Measurements from ENCODE around the gene OSGIN1.

OSGIN1 gene

DNA sequence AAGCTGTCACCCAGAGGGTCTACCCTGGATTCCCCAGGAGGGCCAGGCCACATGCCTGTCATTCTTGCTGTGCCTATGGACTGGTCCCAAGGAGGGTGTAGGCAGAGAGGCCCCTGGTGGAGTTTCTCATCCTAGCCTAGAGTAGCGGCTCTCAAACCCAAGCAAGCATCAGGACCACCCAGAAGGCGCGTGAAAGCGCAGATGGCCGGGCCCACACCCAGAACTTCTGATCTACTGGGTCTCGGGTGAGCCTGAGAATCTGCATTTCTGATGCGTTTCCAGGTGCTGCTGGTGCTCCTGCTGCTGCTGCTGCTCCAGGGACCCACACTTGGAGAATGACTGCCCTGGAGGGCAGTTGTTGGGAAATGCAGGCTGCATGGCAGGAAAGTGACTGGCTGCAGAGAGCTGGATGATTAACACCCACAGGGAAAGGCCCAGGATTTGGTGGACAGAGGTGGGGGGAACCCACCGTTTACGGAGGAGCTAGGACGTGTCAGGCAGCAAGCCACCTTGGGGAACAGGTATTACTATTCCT, 9.5 kb upstream of the OSGIN1 start:
- TF ChIP-seq, protein P1, sequence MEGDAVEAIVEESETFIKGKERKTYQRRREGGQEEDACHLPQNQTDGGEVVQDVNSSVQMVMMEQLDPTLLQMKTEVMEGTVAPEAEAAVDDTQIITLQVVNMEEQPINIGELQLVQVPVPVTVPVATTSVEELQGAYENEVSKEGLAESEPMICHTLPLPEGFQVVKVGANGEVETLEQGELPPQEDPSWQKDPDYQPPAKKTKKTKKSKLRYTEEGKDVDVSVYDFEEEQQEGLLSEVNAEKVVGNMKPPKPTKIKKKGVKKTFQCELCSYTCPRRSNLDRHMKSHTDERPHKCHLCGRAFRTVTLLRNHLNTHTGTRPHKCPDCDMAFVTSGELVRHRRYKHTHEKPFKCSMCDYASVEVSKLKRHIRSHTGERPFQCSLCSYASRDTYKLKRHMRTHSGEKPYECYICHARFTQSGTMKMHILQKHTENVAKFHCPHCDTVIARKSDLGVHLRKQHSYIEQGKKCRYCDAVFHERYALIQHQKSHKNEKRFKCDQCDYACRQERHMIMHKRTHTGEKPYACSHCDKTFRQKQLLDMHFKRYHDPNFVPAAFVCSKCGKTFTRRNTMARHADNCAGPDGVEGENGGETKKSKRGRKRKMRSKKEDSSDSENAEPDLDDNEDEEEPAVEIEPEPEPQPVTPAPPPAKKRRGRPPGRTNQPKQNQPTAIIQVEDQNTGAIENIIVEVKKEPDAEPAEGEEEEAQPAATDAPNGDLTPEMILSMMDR (IDR thresholded peaks at IDR 0.05; ENCODE audit: low read depth, low read length): no peak
- DNase-seq (ENCODE audit: extremely low read depth, low read depth): no peak

DNA sequence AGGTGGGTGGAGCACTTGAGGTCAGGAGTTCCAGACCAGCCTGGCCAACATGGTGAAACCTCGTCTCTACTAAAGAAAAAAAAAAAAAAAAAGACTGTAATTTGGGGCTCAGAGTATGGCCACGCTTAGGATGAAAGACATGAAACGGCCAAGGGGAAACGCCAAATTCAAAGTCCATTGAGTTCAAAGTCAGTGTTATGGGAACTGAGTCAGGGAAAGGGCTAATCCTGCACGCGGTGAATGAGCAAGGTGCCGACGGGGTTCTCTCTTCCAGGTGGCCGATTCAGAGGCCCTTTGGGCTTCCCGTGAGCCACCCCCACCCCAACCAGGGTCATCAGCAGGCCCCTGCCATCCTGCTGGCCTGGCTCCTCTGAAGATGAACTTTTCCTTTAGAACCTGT, 7.5 kb upstream of the OSGIN1 start:
- TF ChIP-seq, protein P1 (IDR thresholded peaks at IDR 0.05; ENCODE audit: low read depth, low read length): no peak
- DNase-seq (ENCODE audit: extremely low read depth, low read depth): no peak

GRCh38 chr16:83946154-83946780, 6.8 kb upstream of the OSGIN1 start:
- TF ChIP-seq, protein P1 (IDR thresholded peaks at IDR 0.05; ENCODE audit: low read depth, low read length): no peak
- DNase-seq (ENCODE audit: extremely low read depth, low read depth): no peak

- TF ChIP-seq, protein P1 (IDR thresholded peaks at IDR 0.05; ENCODE audit: low read depth, low read length): no peak
- no peak for DNase-seq (ENCODE audit: extremely low read depth, low read depth)
These were observed 6.1 kb upstream of the OSGIN1 start for GRCh38 chr16:83946781-83947566.

DNA sequence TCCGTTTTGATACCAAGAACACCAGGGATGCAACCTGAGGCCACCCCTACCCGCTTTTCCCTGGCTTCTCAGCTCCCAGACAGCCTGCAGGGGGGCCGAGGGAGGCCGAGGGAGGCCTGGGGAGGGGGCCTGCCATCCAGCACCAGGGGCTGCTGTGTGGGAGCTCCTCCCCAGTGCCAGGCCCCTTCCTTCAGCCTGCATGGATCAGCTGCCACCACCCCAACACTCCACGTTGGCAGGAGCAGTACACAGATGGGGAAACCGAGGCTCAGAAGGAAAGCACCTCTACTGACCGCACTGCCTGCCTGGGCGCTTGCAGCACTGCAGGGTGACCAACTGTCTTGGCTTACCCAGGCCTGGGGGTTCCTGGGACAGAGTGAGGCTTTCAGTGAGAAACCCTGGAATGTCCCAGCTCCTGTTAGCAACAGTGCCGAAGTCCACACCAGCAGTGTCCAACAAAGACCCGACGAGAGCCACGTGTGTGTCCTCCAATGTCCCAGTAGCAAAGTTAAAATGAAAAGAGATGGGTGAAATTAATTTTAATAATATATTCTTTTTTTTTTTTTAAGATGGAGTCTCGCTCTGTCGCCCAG, 5.3 kb upstream of the OSGIN1 start:
- DNase-seq (ENCODE audit: extremely low read depth, low read depth): no peak
- TF ChIP-seq, protein P1 (IDR thresholded peaks at IDR 0.05; ENCODE audit: low read depth, low read length): no peak

DNA sequence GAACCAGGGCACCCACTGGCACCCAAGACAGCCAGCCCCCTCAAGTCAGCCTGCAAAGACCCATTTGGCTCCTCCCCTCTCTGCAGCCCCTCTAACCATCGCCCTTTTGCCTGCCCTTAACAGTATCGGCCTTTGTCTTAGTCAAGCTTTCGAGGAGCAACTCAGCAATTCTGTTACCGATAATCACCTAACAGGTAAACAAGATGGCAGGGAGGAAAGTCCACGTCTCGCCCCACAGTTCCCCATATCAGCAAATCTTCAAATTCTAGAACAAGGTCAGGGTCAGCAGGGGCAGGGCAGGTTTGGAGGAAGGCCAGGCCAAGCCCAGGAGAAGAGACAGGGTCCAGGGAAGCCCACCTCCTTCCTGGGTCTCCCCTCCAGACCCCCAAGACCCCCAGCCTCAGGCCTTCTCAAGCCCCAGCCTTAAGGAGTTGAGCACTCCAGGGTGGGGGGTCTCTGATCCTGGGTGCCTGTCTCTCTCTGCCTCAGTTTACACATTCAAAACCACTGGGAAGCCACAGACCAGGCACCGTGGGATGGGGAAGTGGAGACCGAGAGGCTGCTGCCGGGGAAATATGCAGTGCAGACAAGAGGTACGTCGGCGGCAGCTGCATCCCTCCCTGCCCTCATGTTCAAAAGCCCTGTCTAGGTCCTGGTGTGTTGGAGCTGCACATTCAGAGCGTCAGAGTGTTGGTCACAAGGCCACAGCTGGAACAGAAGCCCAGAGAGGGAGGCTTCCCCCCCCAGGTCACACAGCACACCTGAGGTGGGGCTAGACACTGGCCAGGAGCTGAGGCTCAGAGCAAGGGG, 3.9 kb upstream of the OSGIN1 start:
- TF ChIP-seq, protein P1 (IDR thresholded peaks at IDR 0.05; ENCODE audit: low read depth, low read length): no peak
- DNase-seq (ENCODE audit: extremely low read depth, low read depth): no peak
